Muscle of back (tissue), 13 donors: ENCODE measurements around the gene CCDC126. TPM values are rescaled to one million over a fixed set of nuclear protein-coding genes. Genes with fewer than 3 reads are reported as not detected.
"Not testable (repeated sequence)": the region's sequence is repeated elsewhere in the genome, so short reads cannot be mapped to it uniquely, and the experiment has no call there.

ENCODE experiments used
- DNase-seq, 3 donors: peaks; one replicate each; pipeline versions ENCODE4 v3.0.0 to v3.0.0-alpha.2; 2013
- long read RNA-seq, 9 donors: transcript quantifications; one replicate each; lab custom pipeline, GENCODE V29; 2026
- polyA plus RNA-seq, 10 donors: library from polyadenylated mRNA; unstranded; fragments of 120-200 nt; gene quantifications; one replicate each; pipeline ENCODE4 v1.2.1, GENCODE V29; 2013; ENCODE audit not compliant: insufficient read length in 10 of 10

Gene CCDC126
- 1 to 10 TPM; 6.5 to 9.8 (median 8.0) TPM for polyA plus RNA-seq
- long read RNA-seq, donor 1, partial matches to known transcripts: 0 of 1 reads
- long read RNA-seq, donor 1, other reads (novel, unspliced or antisense): 0 of 1 reads
- long read RNA-seq, donor 2, partial matches to known transcripts: 0 of 4 reads
- long read RNA-seq, donor 2, other reads (novel, unspliced or antisense): 0 of 4 reads
- long read RNA-seq, donor 3: 0 reads
- long read RNA-seq, donor 4, partial matches to known transcripts: 0 of 5 reads
- long read RNA-seq, donor 4, other reads (novel, unspliced or antisense): 0 of 5 reads
- long read RNA-seq, donor 5, partial matches to known transcripts: 0 of 7 reads
- long read RNA-seq, donor 5, other reads (novel, unspliced or antisense): 0 of 7 reads
- long read RNA-seq, donor 6, partial matches to known transcripts: 0 of 3 reads
- long read RNA-seq, donor 6, other reads (novel, unspliced or antisense): 0 of 3 reads
- long read RNA-seq, donor 7, partial matches to known transcripts: 0 of 5 reads
- long read RNA-seq, donor 7, other reads (novel, unspliced or antisense): 0 of 5 reads
- long read RNA-seq, donor 8, partial matches to known transcripts: 0 of 3 reads
- long read RNA-seq, donor 8, other reads (novel, unspliced or antisense): 0 of 3 reads
- long read RNA-seq, donor 9, partial matches to known transcripts: 0 of 1 reads
- long read RNA-seq, donor 9, other reads (novel, unspliced or antisense): 0 of 1 reads

GRCh38 chr7:23597094-23598091 lies at the start of gene CCDC126:
Gene CCDC126 (plus strand): TSS chr7:23597382. CDS start chr7:23611316, 13,934 bp downstream.
- peak; percentile 92 to 98 (median 96) for DNase-seq

GRCh38 chr7:23547662-23548061 lies 49.5 kb upstream of the CCDC126 start:
- no peak for DNase-seq

- no peak for DNase-seq
Observed at GRCh38 chr7:23558303-23558702, 38.9 kb upstream of the CCDC126 start.

GRCh38 chr7:23570592-23571200 lies 26.5 kb upstream of the CCDC126 start:
- peak; percentile 69 to 82 (median 71) for DNase-seq

- not testable (repeated sequence) for DNase-seq
Observed at GRCh38 chr7:23581975-23582374, 15.2 kb upstream of the CCDC126 start.

GRCh38 chr7:23585304-23585703 lies 11.9 kb upstream of the CCDC126 start:
- DNase-seq: not testable (repeated sequence)

- DNase-seq: no peak
Observed at GRCh38 chr7:23586159-23586558, 11.0 kb upstream of the CCDC126 start.

GRCh38 chr7:23590529-23590928 lies 6.7 kb upstream of the CCDC126 start:
- no peak for DNase-seq

- DNase-seq: no peak
Observed at GRCh38 chr7:23593706-23594105, 3.5 kb upstream of the CCDC126 start.

- no peak for DNase-seq
Observed at GRCh38 chr7:23594879-23595604, 2.1 kb upstream of the CCDC126 start.

- peak in 1 of 3 donors; percentile 9 for DNase-seq
Observed at GRCh38 chr7:23598296-23598695, 1.1 kb downstream of the CCDC126 start.

GRCh38 chr7:23600236-23600635 lies 3.1 kb downstream of the CCDC126 start:
- DNase-seq: peak in 1 of 3 donors; percentile 9

- DNase-seq: no peak
Observed at GRCh38 chr7:23603632-23604295, 6.6 kb downstream of the CCDC126 start.

- DNase-seq: no peak
Observed at GRCh38 chr7:23604296-23604640, 7.1 kb downstream of the CCDC126 start.

GRCh38 chr7:23607130-23607529 lies 9.9 kb downstream of the CCDC126 start:
- DNase-seq: no peak

- DNase-seq: no peak
Observed at GRCh38 chr7:23607866-23608265, 10.7 kb downstream of the CCDC126 start.

- peak in 1 of 3 donors; percentile 35 for DNase-seq
Observed at GRCh38 chr7:23615331-23615730, 18.1 kb downstream of the CCDC126 start.

- DNase-seq: no peak
Observed at GRCh38 chr7:23616593-23616992, 19.4 kb downstream of the CCDC126 start.

GRCh38 chr7:23617482-23617881 lies 20.3 kb downstream of the CCDC126 start:
- no peak for DNase-seq

- no peak for DNase-seq
Observed at GRCh38 chr7:23618241-23618640, 21.1 kb downstream of the CCDC126 start.
